ENCODE data around the gene FUZ. TPM values are rescaled to one million over a fixed set of nuclear protein-coding genes. Genes with fewer than 3 reads are reported as not detected.
A peak's percentile ranks its signal among the peaks of the same experiment; 100 is the strongest.

The FUZ gene
- total RNA-seq, 1 experiment from 2014 or later, result 1.1 TPM

DNA sequence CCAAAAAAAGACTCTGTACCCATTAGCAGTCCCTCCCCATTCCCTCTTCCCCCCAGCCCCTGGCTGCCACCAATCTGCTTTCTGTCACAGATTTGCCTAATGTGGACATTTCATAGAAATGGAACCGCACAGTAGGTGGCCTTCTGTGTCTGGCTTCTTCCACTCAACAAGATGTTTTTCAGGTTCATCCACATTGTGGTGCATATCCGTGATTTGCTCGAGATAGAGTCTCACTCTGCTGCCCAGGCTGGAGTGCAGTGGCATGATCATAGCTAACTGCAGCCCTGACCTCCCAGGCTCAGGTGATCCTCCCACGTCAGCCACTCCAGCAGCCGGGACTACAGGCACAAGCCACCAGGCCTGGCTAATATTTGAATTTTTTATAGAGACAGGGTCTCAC, 25.3 kb downstream of the FUZ start:
- H3K9ac ChIP-seq (ENCODE audit: low read length), result no peak overlapping the region
- BruUV-seq (replicated peaks), result no TSS peak
- POLR2A ChIA-PET, result no interaction called here
- CTCF ChIA-PET, result no interaction called here
- H3K4me3 ChIP-seq (replicated peaks in 1 of 2; ENCODE audit: low read depth in 1 of 2, low read length in 2 of 2), result no peak overlapping the region
- RAD21 ChIA-PET (ENCODE audit: low non-redundant PET in 1 of 2, low total read pairs in 2 of 2, uncharacterized antibody in 2 of 2, unreplicated experiment in 2 of 2), result no interaction called here
- TF ChIP-seq EZH2phosphoT487 (IDR thresholded peaks at IDR 0.05; ENCODE audit: borderline replicate concordance) (no peak), ELF1 (IDR thresholded peaks at IDR 0.05; ENCODE audit: borderline replicate concordance, low read depth) (no peak)
- TF ChIP-seq, protein P1, sequence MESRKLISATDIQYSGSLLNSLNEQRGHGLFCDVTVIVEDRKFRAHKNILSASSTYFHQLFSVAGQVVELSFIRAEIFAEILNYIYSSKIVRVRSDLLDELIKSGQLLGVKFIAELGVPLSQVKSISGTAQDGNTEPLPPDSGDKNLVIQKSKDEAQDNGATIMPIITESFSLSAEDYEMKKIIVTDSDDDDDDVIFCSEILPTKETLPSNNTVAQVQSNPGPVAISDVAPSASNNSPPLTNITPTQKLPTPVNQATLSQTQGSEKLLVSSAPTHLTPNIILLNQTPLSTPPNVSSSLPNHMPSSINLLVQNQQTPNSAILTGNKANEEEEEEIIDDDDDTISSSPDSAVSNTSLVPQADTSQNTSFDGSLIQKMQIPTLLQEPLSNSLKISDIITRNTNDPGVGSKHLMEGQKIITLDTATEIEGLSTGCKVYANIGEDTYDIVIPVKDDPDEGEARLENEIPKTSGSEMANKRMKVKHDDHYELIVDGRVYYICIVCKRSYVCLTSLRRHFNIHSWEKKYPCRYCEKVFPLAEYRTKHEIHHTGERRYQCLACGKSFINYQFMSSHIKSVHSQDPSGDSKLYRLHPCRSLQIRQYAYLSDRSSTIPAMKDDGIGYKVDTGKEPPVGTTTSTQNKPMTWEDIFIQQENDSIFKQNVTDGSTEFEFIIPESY (IDR thresholded peaks at IDR 0.05; ENCODE audit: extremely low read depth, insufficient replicate concordance, low read length), result no peak
- TF ChIP-seq, protein P2, sequence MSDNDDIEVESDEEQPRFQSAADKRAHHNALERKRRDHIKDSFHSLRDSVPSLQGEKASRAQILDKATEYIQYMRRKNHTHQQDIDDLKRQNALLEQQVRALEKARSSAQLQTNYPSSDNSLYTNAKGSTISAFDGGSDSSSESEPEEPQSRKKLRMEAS (IDR thresholded peaks at IDR 0.05), result no peak
- peaks cover 6 to 10% of the 10 kb centered on the region in 2 experiments; a peak in 3 of 4 replicates for H3K36me3 ChIP-seq (ENCODE audit: control insufficient read depth in 1 of 2, insufficient read depth in 2 of 2, low read length in 2 of 2)
- no peak overlapping the region for H3K27ac ChIP-seq (ENCODE audit: low read depth, low read length)
- H3K9me2 ChIP-seq (ENCODE audit: insufficient read depth), result no peaks in the 10 kb centered on the region
- no peak for DNase-seq (ENCODE audit: low read depth, low spot score)
- no peak overlapping the region for H3K4me2 ChIP-seq (ENCODE audit: low read length)
- no peaks in the 10 kb centered on the region for H4K20me1 ChIP-seq (ENCODE audit: insufficient read depth)
- no peaks in the 10 kb centered on the region for H3K27me3 ChIP-seq (ENCODE audit: insufficient read depth, low read length)
- H3K4me1 ChIP-seq (ENCODE audit: control insufficient read depth in 1 of 2, insufficient read depth in 2 of 2, low read length in 2 of 2), result peaks cover 11 to 24% of the 10 kb centered on the region in 2 experiments
- no peak overlapping the region for H2AFZ ChIP-seq (ENCODE audit: low read depth, low read length, poor library complexity, severe bottlenecking)
- ATAC-seq, result no peak
- intact Hi-C loops (cut with micrococcal nuclease), result no loop called here
- no peaks in the 10 kb centered on the region for H3K79me2 ChIP-seq (ENCODE audit: insufficient read depth, low read length)
- H3K9me3 ChIP-seq (ENCODE audit: control insufficient read depth in 1 of 2, insufficient read depth in 1 of 2, low read depth in 1 of 2, low read length in 2 of 2), result no peaks in the 10 kb centered on the region

DNA sequence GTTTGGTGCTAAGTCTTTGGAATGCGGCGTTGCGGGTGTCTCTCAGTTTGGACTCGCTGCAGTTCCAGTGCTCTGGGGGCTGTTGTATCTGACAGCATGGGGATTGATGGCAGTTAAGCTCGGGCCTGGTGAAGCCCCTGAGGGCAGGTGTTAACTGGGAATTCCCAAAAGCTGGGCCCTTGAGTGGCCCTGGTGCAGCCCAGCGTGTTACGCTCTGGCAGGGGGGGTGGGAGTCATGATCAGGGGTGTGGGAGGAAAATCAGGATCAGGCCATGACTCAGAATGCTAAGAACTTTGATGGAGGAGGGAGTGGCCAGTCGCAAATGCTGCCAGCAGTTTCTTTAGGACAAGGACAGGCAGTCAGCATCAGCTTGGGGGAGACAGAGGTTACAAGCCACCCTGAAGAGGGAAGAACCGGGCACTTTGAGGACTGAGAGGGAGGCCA, 26.7 kb downstream of the FUZ start:
- H3K36me3 ChIP-seq (ENCODE audit: control insufficient read depth in 1 of 2, insufficient read depth in 2 of 2, low read length in 2 of 2), result peaks cover 7 to 10% of the 10 kb centered on the region in 2 experiments; a peak in 3 of 4 replicates
- TF ChIP-seq CEBPB (IDR thresholded peaks at IDR 0.05; ENCODE audit: low read depth), result no peak
- TF ChIP-seq EGR1 (IDR thresholded peaks at IDR 0.05; ENCODE audit: low read depth), result peak; percentile 21; the same call in 1 of the 2 replicates
- TF ChIP-seq JUND (IDR thresholded peaks at IDR 0.05), result peak; percentile 56; the same call in 1 of the 2 replicates
- peak; percentile 63; the same call in 1 of the 2 replicates for TF ChIP-seq FOSL1 (IDR thresholded peaks at IDR 0.05; ENCODE audit: low read depth)
- H3K79me2 ChIP-seq (ENCODE audit: insufficient read depth, low read length), result no peaks in the 10 kb centered on the region
- peak overlapping the region; percentile 39 for H3K9ac ChIP-seq (ENCODE audit: low read length)
- H3K27me3 ChIP-seq (ENCODE audit: insufficient read depth, low read length), result no peaks in the 10 kb centered on the region
- H3K4me3 ChIP-seq (replicated peaks in 1 of 2; ENCODE audit: low read depth in 1 of 2, low read length in 2 of 2), result peak overlapping the region in 1 of 2 experiments; percentile 38; a peak in 1 of 4 replicates
- BruUV-seq (replicated peaks), result no TSS peak
- intact Hi-C loops (cut with micrococcal nuclease), result no loop called here
- H3K4me2 ChIP-seq (ENCODE audit: low read length), result peak overlapping the region; percentile 77
- DNase-seq (ENCODE audit: low read depth, low spot score) (no peak), ATAC-seq (peak; percentile 83)
- no peaks in the 10 kb centered on the region for H4K20me1 ChIP-seq (ENCODE audit: insufficient read depth)
- H3K9me3 ChIP-seq (ENCODE audit: control insufficient read depth in 1 of 2, insufficient read depth in 1 of 2, low read depth in 1 of 2, low read length in 2 of 2), result no peaks in the 10 kb centered on the region
- ChIA-PET CTCF (no interaction called here), POLR2A (no interaction called here), RAD21 (ENCODE audit: low non-redundant PET in 1 of 2, low total read pairs in 2 of 2, uncharacterized antibody in 2 of 2, unreplicated experiment in 2 of 2) (interaction anchor here in 1 of 2 experiments (0.9 kb wide), 1 partner anchor 20 kb away, joined by 6 read pairs; the partner anchor contains the start of gene AP2A1)
- no peak overlapping the region for H2AFZ ChIP-seq (ENCODE audit: low read depth, low read length, poor library complexity, severe bottlenecking)
- peaks cover 11 to 21% of the 10 kb centered on the region in 2 experiments for H3K4me1 ChIP-seq (ENCODE audit: control insufficient read depth in 1 of 2, insufficient read depth in 2 of 2, low read length in 2 of 2)
- H3K9me2 ChIP-seq (ENCODE audit: insufficient read depth), result no peaks in the 10 kb centered on the region
- peak overlapping the region; percentile 49 for H3K27ac ChIP-seq (ENCODE audit: low read depth, low read length)

Data from HCT116 (cell line).